Activated naive CD8-positive, alpha-beta T cell treated with anti-CD3 and anti-CD28 coated beads for 36 hours (primary cell): ENCODE results near the gene PLEKHG4. TPM values are rescaled to one million over a fixed set of nuclear protein-coding genes. Genes with fewer than 3 reads are reported as not detected.

Source experiments
- DNase-seq: peaks from one replicate; pipeline ENCODE4 v3.0.0; 2021
- H3K27ac Mint-ChIP-seq: one replicate; pipeline ENCODE4 v1.8.0; 2022; ENCODE audit warnings: mild to moderate bottlenecking, moderate library complexity, mixed read lengths
- H3K27me3 Mint-ChIP-seq: one replicate; pipeline ENCODE4 v1.8.0; 2022; ENCODE audit warnings: mild to moderate bottlenecking, mixed read lengths
- H3K36me3 Mint-ChIP-seq: one replicate; pipeline ENCODE4 v1.8.0; 2021; ENCODE audit warnings: mild to moderate bottlenecking, mixed read lengths
- H3K4me1 Mint-ChIP-seq: one replicate; pipeline ENCODE4 v1.8.0; 2021; ENCODE audit warnings: mixed read lengths
- H3K4me3 Mint-ChIP-seq: one replicate; pipeline ENCODE4 v1.8.0; 2022; ENCODE audit warnings: mild to moderate bottlenecking, moderate library complexity, mixed read lengths
- H3K9me3 Mint-ChIP-seq: one replicate; pipeline ENCODE4 v1.8.0; 2022; ENCODE audit warnings: mixed read lengths
- total RNA-seq, 2 experiments: library from RNA; stranded (reverse); gene quantifications; one replicate each; pipeline ENCODE4 v1.2.3, GENCODE V29; 2021

The PLEKHG4 gene
- total RNA-seq, 2 experiments from 2014 or later, result 30.8 to 37.0 TPM

DNA sequence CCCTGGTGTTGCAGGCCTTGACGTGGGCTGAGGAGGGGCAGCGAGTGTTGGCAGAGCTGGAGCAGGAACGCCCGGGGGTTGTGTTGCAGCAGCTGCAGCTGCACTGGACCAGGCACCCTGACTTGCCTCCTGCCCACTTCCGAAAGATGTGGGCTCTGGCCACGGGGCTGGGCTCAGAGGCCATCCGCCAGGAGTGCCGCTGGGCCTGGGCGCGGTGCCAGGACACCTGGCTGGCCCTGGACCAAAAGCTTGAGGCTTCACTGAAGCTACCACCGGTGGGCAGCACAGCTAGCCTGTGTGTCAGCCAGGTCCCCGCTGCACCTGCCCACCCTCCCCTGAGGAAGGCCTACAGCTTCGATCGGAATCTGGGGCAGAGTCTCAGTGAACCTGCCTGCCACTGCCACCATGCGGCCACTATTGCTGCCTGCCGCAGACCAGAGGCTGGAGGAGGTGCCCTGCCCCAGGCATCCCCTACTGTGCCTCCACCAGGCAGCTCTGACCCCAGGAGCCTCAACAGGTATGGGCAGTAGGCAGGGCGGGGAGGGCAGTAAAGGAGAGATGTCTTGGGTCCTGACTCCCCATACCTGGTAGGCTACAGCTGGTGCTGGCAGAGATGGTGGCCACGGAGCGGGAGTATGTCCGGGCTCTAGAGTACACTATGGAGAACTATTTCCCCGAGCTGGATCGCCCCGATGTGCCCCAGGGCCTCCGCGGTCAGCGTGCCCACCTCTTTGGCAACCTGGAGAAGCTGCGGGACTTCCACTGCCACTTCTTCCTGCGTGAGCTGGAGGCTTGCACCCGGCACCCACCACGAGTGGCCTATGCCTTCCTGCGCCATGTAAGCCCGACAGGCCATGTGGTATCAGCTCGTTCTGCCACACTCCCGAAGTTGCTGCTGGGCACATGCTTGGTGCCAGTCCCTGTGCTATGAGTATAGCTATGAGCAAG lies 5.6 kb downstream of the PLEKHG4 start:
- H3K27ac Mint-ChIP-seq, result no peak overlapping the region
- H3K9me3 Mint-ChIP-seq, result no peaks in the 10 kb centered on the region
- peaks cover 6% of the 10 kb centered on the region for H3K4me1 Mint-ChIP-seq
- H3K27me3 Mint-ChIP-seq, result no peaks in the 10 kb centered on the region
- no peak for DNase-seq
- peaks cover 12% of the 10 kb centered on the region for H3K36me3 Mint-ChIP-seq
- H3K4me3 Mint-ChIP-seq, result no peak overlapping the region

DNA sequence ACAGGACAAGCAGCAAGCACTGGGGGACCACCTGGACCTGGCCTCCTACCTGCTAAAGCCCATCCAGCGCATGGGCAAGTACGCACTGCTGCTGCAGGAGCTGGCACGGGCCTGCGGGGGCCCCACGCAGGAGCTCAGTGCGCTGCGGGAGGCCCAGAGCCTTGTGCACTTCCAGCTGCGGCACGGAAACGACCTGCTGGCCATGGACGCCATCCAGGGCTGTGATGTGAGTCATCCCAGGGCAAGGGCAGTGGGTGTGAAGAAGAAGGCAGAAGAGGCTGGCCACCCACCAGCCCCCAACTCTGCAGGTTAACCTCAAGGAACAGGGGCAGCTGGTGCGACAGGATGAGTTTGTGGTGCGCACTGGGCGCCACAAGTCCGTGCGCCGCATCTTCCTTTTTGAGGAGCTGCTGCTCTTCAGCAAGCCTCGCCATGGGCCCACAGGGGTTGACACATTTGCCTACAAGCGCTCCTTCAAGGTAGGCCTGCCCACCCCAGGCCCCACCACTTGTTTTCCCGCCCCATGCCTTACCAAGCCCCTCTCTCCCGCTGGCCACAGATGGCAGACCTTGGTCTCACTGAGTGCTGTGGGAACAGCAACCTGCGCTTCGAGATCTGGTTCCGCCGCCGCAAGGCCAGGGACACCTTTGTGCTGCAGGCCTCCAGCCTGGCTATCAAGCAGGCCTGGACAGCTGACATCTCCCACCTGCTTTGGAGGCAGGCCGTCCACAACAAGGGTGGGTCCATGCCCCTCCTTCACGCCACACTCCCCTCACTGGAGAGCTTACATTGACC lies 7.3 kb downstream of the PLEKHG4 start:
- peaks cover 10% of the 10 kb centered on the region for H3K36me3 Mint-ChIP-seq
- H3K4me3 Mint-ChIP-seq, result no peak overlapping the region
- DNase-seq, result no peak
- no peaks in the 10 kb centered on the region for H3K27me3 Mint-ChIP-seq
- no peaks in the 10 kb centered on the region for H3K9me3 Mint-ChIP-seq
- H3K27ac Mint-ChIP-seq, result no peak overlapping the region
- peaks cover 6% of the 10 kb centered on the region for H3K4me1 Mint-ChIP-seq

- no peak for DNase-seq
- Mint-ChIP-seq H3K4me3 (no peak overlapping the region), H3K4me1 (peaks cover 6% of the 10 kb centered on the region), H3K27me3 (no peaks in the 10 kb centered on the region), H3K27ac (no peak overlapping the region), H3K9me3 (no peaks in the 10 kb centered on the region), H3K36me3 (peaks cover 10% of the 10 kb centered on the region)
These were observed 8.6 kb downstream of the PLEKHG4 start for GRCh38 chr16:67287960-67288359.

DNA sequence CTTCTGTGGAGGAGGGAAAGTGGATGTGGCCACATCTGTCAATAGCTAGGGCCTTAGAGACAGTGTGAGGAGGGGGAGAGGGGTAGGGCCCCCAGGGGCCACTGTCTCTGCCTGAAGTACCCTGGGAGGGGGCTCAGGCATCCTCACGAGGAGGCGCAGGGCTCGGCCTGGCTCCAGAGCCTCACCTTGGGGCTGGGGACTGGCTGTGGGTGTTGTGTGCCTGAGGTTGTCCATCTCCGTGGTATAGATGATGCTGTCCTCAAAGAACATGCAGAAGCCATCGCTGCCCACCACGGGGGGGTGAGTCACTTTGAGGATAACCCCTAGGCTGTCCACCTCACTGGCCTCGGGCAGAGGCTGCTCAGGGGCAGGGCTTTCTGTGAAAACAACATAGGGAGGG lies 12.1 kb downstream of the PLEKHG4 start:
- H3K27ac Mint-ChIP-seq, result no peak overlapping the region
- no peaks in the 10 kb centered on the region for H3K9me3 Mint-ChIP-seq
- H3K4me1 Mint-ChIP-seq, result peaks cover 6% of the 10 kb centered on the region
- no peak for DNase-seq
- H3K4me3 Mint-ChIP-seq, result no peak overlapping the region
- H3K36me3 Mint-ChIP-seq, result peaks cover 4% of the 10 kb centered on the region
- no peaks in the 10 kb centered on the region for H3K27me3 Mint-ChIP-seq

GRCh38 chr16:67294171-67294757 lies 14.9 kb downstream of the PLEKHG4 start:
- H3K36me3 Mint-ChIP-seq, result no peaks in the 10 kb centered on the region
- H3K4me1 Mint-ChIP-seq, result peaks cover 6% of the 10 kb centered on the region
- H3K27me3 Mint-ChIP-seq, result no peaks in the 10 kb centered on the region
- no peaks in the 10 kb centered on the region for H3K9me3 Mint-ChIP-seq
- no peak overlapping the region for H3K27ac Mint-ChIP-seq
- no peak for DNase-seq
- no peak overlapping the region for H3K4me3 Mint-ChIP-seq

DNA sequence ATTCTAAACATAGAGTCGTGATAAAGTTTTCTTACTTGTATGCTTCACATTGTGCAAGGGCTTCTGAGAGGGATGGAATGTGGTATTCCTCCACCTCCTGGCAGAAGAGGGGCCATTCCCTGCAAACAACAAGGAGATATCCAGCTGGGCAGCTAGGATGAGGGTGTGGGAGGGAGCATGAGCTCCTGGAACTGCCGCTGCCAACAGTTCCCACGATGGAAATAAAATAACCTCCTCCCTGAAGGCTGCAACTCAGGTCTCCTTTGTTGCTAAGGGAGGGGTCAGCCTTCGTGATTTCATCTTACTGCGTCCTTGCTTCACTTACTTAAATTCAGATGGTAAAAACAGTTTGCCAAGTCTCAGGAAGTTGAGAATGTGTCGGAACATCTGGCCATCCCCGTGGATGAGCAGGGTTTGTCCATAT lies 15.6 kb downstream of the PLEKHG4 start:
- DNase-seq, result no peak
- H3K4me1 Mint-ChIP-seq, result no peaks in the 10 kb centered on the region

GRCh38 chr16:67296420-67296819 lies 17.1 kb downstream of the PLEKHG4 start:
- Mint-ChIP-seq H3K27me3 (no peaks in the 10 kb centered on the region), H3K9me3 (no peaks in the 10 kb centered on the region), H3K4me1 (no peaks in the 10 kb centered on the region), H3K4me3 (no peak overlapping the region), H3K36me3 (no peaks in the 10 kb centered on the region), H3K27ac (no peak overlapping the region)
- no peak for DNase-seq

More for the DNA sequence above, 15.6 kb downstream of the PLEKHG4 start:
- Mint-ChIP-seq H3K27ac (no peak overlapping the region), H3K36me3 (no peaks in the 10 kb centered on the region), H3K27me3 (no peaks in the 10 kb centered on the region), H3K9me3 (no peaks in the 10 kb centered on the region), H3K4me3 (no peak overlapping the region)

- DNase-seq, result no peak
- no peaks in the 10 kb centered on the region for H3K9me3 Mint-ChIP-seq
- H3K36me3 Mint-ChIP-seq, result no peaks in the 10 kb centered on the region
- no peak overlapping the region for H3K4me3 Mint-ChIP-seq
- no peaks in the 10 kb centered on the region for H3K27me3 Mint-ChIP-seq
- H3K27ac Mint-ChIP-seq, result no peak overlapping the region
- no peaks in the 10 kb centered on the region for H3K4me1 Mint-ChIP-seq
These were observed 18.9 kb downstream of the PLEKHG4 start for GRCh38 chr16:67298277-67298676.

DNA sequence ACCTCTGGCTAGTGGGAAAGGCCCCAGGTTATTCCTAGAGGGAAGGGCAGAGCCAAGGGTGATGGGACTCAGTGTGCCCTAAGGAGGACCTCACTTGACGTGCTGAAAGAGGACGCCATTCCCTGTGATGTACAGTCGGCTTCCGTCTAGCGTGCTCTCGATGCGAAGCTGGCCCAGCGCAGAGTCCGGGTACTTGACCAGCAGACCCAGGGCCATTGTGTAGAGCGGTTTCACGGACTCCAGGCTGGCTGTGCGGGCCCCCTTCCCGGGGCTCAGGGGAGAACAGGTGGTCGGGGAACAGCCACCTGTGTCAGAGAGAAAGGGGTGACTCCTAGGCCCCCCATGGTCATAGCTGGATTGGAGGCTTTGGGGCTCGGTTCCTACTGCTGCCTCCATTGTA lies 19.9 kb downstream of the PLEKHG4 start:
- H3K27ac Mint-ChIP-seq, result no peak overlapping the region

DNA sequence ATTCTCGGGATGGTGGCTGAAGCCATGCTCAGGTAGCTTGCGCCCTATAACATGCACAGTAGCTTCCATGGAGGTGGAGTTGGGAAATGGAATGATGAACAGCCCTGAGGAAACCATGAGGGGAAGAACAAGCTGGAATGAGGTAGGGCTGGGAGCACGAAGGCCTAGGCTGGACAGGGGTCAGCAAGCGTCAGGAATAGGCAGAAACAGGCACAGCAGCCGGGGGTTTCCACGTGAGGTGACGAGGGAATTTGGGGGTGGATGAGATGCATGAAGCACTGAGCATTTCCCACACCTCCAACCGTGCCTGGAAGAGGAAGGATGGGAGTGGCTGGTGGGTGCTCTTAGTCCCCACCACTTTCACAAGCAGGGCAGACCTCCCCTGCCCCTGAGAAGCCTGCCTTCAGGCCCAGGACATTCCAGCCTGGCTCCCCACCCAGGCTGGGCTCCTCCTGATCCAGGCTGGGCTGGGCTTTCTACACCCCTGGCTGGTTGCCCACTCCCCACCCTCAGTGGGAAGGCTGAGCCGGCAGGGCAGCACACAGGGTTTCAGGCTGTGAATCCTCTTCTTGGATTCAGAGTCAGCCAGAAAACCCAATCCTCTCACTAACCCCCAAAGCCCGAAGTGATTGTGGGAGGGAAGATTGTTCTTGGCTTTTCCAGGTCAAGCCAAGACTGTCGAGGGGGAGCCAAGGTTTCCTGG lies 21.9 kb downstream of the PLEKHG4 start:
- no peak for DNase-seq
- Mint-ChIP-seq H3K4me3 (no peak overlapping the region), H3K9me3 (no peaks in the 10 kb centered on the region), H3K27me3 (no peaks in the 10 kb centered on the region), H3K27ac (no peak overlapping the region), H3K36me3 (no peaks in the 10 kb centered on the region), H3K4me1 (peaks cover 4% of the 10 kb centered on the region)

More for the DNA sequence above, 19.9 kb downstream of the PLEKHG4 start:
- H3K27me3 Mint-ChIP-seq, result no peaks in the 10 kb centered on the region
- H3K36me3 Mint-ChIP-seq, result no peaks in the 10 kb centered on the region
- H3K4me1 Mint-ChIP-seq, result peaks cover 4% of the 10 kb centered on the region
- H3K4me3 Mint-ChIP-seq, result no peak overlapping the region
- H3K9me3 Mint-ChIP-seq, result no peaks in the 10 kb centered on the region
- DNase-seq, result no peak

DNA sequence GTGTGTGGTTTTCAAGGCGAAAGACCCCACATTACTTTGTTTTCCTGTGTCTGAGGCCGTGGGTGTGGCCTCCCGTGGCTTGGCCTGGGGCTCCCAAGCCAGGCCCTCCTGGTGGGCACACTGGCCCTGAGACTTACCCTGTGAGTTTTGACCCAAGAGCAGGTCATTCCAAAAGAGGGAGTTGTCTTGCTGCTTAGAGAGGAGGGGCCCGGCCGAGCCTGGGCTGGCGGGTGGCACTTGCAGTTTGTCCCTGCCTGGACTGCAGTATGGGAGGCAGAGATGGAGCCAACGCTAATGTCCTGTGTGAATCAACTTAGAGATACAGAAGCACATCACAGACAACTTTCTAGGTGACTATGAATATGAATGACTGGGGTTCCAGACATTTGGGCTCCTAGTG lies 22.7 kb downstream of the PLEKHG4 start:
- H3K4me1 Mint-ChIP-seq, result peaks cover 4% of the 10 kb centered on the region
- no peaks in the 10 kb centered on the region for H3K36me3 Mint-ChIP-seq
- no peak for DNase-seq
- no peak overlapping the region for H3K27ac Mint-ChIP-seq
- H3K4me3 Mint-ChIP-seq, result no peak overlapping the region
- H3K9me3 Mint-ChIP-seq, result no peaks in the 10 kb centered on the region
- peaks cover 6% of the 10 kb centered on the region for H3K27me3 Mint-ChIP-seq

GRCh38 chr16:67302970-67303369 lies 23.6 kb downstream of the PLEKHG4 start:
- no peak for DNase-seq
- Mint-ChIP-seq H3K27ac (no peak overlapping the region), H3K27me3 (peaks cover 6% of the 10 kb centered on the region), H3K4me1 (peaks cover 4% of the 10 kb centered on the region), H3K36me3 (no peaks in the 10 kb centered on the region), H3K4me3 (no peak overlapping the region), H3K9me3 (no peaks in the 10 kb centered on the region)

GRCh38 chr16:67304020-67304419 lies 24.7 kb downstream of the PLEKHG4 start:
- H3K4me1 Mint-ChIP-seq, result peaks cover 6% of the 10 kb centered on the region
- H3K9me3 Mint-ChIP-seq, result no peaks in the 10 kb centered on the region
- no peak overlapping the region for H3K27ac Mint-ChIP-seq
- no peaks in the 10 kb centered on the region for H3K36me3 Mint-ChIP-seq
- peaks cover 6% of the 10 kb centered on the region for H3K27me3 Mint-ChIP-seq
- no peak for DNase-seq
- no peak overlapping the region for H3K4me3 Mint-ChIP-seq

DNA sequence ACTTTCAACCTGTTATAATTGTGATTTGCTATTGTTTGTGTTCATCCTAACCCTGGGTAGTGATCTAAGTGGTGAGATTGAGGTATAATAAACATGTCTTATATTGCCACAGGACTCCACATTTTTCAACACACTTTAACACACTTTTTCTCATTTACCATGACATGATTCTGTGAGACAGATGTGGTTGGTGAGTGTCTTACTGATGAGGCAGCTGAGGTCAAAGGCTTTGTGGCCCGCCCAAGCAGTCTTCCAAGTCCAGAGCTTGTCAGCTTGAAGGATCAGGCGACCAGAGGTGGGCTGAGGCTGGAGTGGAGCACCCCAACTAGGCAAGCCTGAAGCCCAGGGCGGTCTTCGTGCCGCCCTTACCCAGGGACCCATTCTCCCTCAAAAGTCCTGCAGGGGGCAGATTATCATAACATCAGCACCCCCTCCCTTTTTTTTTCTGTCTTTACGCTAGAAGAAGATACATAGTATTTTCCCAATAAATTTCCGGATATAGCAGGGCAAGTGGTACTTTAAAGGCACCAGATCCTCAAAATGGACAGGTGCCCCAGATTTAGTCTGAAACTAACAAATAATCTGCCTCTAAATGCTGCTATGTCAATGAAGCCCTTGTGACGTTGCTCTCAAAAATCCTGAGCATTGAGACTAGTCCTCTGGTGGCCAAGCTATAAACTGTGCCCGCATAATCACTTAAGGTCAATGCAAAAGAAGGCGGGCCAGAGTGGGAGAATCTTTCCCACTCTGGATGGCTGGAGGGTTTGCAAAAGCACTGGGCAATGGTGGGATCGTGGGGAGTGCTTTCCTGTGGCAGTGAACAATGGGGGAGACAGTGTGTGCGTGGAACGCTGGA lies 26.1 kb downstream of the PLEKHG4 start:
- no peak for DNase-seq
- Mint-ChIP-seq H3K4me3 (no peak overlapping the region), H3K4me1 (peaks cover 13% of the 10 kb centered on the region), H3K9me3 (no peaks in the 10 kb centered on the region), H3K27me3 (peaks cover 6% of the 10 kb centered on the region), H3K36me3 (no peaks in the 10 kb centered on the region), H3K27ac (no peak overlapping the region)
